Neural crest cell (in vitro differentiated cells): Measurements from ENCODE around the gene GFI1. TPM values are rescaled to one million over a fixed set of nuclear protein-coding genes. Genes with fewer than 3 reads are reported as not detected.

ENCODE experiments used
- DNase-seq: peaks from one replicate; pipeline ENCODE4 v3.0.0; 2021; ENCODE audit warnings: low read depth, mixed read lengths, low spot score
- H3K27ac Mint-ChIP-seq: one replicate; pipeline ENCODE4 v1.8.0; 2021; ENCODE audit warnings: mild to moderate bottlenecking, mixed read lengths; ENCODE audit not compliant: unreplicated experiment
- H3K27me3 Mint-ChIP-seq: 2 replicates; pipeline ENCODE4 v1.8.0; 2021; ENCODE audit warnings: low read depth, mild to moderate bottlenecking, mixed read lengths
- H3K36me3 Mint-ChIP-seq: 2 replicates; pipeline ENCODE4 v1.8.0; 2021; ENCODE audit warnings: low read depth, mild to moderate bottlenecking, mixed read lengths
- H3K4me1 Mint-ChIP-seq: 2 replicates; pipeline ENCODE4 v1.8.0; 2021; ENCODE audit warnings: mixed read lengths
- H3K4me3 Mint-ChIP-seq: one replicate; pipeline ENCODE4 v1.8.0; 2021; ENCODE audit warnings: mild to moderate bottlenecking, mixed read lengths
- H3K9me3 Mint-ChIP-seq: 2 replicates; pipeline ENCODE4 v1.8.0; 2021; ENCODE audit warnings: mixed read lengths
- CTCF ChIP-seq: fragments of 200-600 bp; sonication (generic); conservative IDR thresholded peaks from 2 replicates; pipeline ENCODE4 v1.5.0; 2021; ENCODE audit warnings: antibody characterized with exemption, mild to moderate bottlenecking
- total RNA-seq: library from RNA; stranded (reverse); gene quantifications from 2 replicates; pipeline ENCODE4 v1.2.1, GENCODE V29; 2021

The GFI1 gene
- total RNA-seq, 1 donor from 2014 or later, result 0.16 TPM

DNA sequence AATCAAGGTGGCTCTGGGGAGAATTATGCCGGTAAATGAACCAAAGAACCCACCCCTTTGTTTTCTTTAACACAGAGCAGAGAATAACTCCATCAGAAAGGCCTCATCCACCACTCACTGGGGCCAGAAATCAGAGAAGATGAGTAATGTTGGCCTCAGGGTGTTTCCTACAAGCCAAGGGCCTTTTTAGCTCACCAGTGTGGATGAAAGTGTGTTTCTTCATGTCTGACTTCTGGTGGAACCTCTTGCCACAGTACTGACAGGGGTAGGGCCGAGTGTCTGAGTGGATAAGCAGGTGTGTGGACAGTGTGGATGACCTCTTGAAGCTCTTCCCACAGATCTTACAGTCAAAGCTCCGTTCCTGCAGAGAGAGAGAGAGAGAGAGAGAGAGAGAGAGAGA, 8.3 kb downstream of the GFI1 start:
- Mint-ChIP-seq H3K36me3 (peaks cover 3% of the 10 kb centered on the region), H3K4me3 (no peak overlapping the region), H3K9me3 (no peaks in the 10 kb centered on the region), H3K4me1 (peaks cover 25% of the 10 kb centered on the region), H3K27me3 (peaks cover 99% of the 10 kb centered on the region), H3K27ac (no peak overlapping the region)
- no peak for TF ChIP-seq CTCF
- DNase-seq, result no peak

- Mint-ChIP-seq H3K27me3 (peaks cover 95% of the 10 kb centered on the region), H3K9me3 (no peaks in the 10 kb centered on the region), H3K36me3 (peaks cover 3% of the 10 kb centered on the region), H3K4me1 (peaks cover 10% of the 10 kb centered on the region), H3K4me3 (no peak overlapping the region), H3K27ac (no peak overlapping the region)
- DNase-seq, result no peak
- TF ChIP-seq CTCF, result no peak
Observed at GRCh38 chr1:92476071-92476631, 10.6 kb downstream of the GFI1 start.

GRCh38 chr1:92475029-92475428, 11.7 kb downstream of the GFI1 start:
- Mint-ChIP-seq H3K27me3 (peaks cover 92% of the 10 kb centered on the region), H3K9me3 (no peaks in the 10 kb centered on the region), H3K36me3 (peaks cover 3% of the 10 kb centered on the region), H3K4me3 (no peak overlapping the region), H3K4me1 (peaks cover 5% of the 10 kb centered on the region), H3K27ac (no peak overlapping the region)
- no peak for TF ChIP-seq CTCF
- DNase-seq, result no peak

DNA sequence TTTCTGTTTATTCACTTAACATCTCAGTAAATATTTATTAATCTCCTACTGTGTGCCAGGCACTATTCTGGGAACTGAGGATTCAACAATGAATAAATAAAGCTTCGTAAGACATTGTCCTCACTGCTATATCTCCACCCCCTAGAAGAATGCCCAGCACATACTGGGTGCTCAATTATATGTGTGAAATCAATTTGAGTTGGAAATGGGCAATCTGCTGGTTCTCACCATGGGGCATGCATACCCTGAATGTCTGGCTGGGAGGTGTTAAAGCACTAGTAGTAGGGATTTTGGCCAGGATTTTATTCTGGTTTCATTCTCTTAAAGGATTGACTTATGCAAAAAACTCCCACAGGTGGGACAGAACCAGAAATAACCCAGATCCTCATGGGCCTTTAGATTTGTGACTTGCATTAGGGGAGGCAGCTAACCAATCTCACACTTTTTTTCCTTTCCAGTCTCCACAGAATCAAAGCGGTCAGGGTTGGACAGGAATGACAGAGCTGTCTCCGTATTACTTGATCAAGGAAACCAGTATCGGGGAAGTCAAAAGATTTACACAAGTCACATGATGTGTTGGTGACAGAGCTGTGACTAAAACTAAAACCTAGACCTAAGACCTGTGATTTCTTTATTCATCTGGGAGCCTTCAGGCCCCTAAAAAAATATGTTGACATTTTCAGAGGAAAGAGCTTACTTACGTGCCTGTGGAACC, 12.8 kb downstream of the GFI1 start:
- Mint-ChIP-seq H3K36me3 (no peaks in the 10 kb centered on the region), H3K27ac (no peak overlapping the region), H3K9me3 (no peaks in the 10 kb centered on the region), H3K27me3 (peaks cover 85% of the 10 kb centered on the region), H3K4me3 (no peak overlapping the region), H3K4me1 (no peaks in the 10 kb centered on the region)
- TF ChIP-seq CTCF, result no peak
- no peak for DNase-seq

DNA sequence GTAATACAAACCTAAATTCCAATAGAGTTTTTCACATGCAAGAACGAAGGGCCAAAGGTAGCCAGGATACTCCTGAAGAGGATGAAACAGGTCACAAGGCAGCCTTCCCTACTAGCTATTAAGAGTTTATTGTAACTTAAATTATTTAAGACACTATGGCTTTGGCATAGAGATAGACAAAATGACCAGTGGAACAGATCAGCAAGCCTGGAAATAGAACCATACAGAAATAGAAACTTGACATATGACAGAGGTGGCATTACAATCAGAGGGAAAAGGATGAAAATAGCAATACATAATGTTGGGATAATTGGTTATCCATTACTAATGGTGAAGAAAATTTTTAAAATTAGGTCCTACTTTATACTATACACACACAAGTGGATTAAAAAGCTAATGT, 16.5 kb downstream of the GFI1 start:
- TF ChIP-seq CTCF, result no peak
- Mint-ChIP-seq H3K9me3 (no peaks in the 10 kb centered on the region), H3K36me3 (no peaks in the 10 kb centered on the region), H3K27ac (no peak overlapping the region), H3K4me1 (no peaks in the 10 kb centered on the region), H3K27me3 (peaks cover 48% of the 10 kb centered on the region), H3K4me3 (no peak overlapping the region)
- DNase-seq, result no peak
